ENCODE measurements around the gene LAT.

LAT gene

GRCh38 chr16:29011851-29012250, 27.0 kb downstream of the LAT start:
- TF ChIP-seq POLR2AphosphoS5 (IDR thresholded peaks at IDR 0.05; ENCODE audit: low read depth), result no peak
- TF ChIP-seq, protein P1, sequence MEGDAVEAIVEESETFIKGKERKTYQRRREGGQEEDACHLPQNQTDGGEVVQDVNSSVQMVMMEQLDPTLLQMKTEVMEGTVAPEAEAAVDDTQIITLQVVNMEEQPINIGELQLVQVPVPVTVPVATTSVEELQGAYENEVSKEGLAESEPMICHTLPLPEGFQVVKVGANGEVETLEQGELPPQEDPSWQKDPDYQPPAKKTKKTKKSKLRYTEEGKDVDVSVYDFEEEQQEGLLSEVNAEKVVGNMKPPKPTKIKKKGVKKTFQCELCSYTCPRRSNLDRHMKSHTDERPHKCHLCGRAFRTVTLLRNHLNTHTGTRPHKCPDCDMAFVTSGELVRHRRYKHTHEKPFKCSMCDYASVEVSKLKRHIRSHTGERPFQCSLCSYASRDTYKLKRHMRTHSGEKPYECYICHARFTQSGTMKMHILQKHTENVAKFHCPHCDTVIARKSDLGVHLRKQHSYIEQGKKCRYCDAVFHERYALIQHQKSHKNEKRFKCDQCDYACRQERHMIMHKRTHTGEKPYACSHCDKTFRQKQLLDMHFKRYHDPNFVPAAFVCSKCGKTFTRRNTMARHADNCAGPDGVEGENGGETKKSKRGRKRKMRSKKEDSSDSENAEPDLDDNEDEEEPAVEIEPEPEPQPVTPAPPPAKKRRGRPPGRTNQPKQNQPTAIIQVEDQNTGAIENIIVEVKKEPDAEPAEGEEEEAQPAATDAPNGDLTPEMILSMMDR (IDR thresholded peaks at IDR 0.05; ENCODE audit: insufficient read depth, low read length), result no peak
- no peak for TF ChIP-seq SPI1 (IDR thresholded peaks at IDR 0.05; ENCODE audit: borderline replicate concordance, low read depth)
- TF ChIP-seq, protein P2, sequence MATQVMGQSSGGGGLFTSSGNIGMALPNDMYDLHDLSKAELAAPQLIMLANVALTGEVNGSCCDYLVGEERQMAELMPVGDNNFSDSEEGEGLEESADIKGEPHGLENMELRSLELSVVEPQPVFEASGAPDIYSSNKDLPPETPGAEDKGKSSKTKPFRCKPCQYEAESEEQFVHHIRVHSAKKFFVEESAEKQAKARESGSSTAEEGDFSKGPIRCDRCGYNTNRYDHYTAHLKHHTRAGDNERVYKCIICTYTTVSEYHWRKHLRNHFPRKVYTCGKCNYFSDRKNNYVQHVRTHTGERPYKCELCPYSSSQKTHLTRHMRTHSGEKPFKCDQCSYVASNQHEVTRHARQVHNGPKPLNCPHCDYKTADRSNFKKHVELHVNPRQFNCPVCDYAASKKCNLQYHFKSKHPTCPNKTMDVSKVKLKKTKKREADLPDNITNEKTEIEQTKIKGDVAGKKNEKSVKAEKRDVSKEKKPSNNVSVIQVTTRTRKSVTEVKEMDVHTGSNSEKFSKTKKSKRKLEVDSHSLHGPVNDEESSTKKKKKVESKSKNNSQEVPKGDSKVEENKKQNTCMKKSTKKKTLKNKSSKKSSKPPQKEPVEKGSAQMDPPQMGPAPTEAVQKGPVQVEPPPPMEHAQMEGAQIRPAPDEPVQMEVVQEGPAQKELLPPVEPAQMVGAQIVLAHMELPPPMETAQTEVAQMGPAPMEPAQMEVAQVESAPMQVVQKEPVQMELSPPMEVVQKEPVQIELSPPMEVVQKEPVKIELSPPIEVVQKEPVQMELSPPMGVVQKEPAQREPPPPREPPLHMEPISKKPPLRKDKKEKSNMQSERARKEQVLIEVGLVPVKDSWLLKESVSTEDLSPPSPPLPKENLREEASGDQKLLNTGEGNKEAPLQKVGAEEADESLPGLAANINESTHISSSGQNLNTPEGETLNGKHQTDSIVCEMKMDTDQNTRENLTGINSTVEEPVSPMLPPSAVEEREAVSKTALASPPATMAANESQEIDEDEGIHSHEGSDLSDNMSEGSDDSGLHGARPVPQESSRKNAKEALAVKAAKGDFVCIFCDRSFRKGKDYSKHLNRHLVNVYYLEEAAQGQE (IDR thresholded peaks at IDR 0.05; ENCODE audit: insufficient replicate concordance, low read depth), result no peak
- no peak for TF ChIP-seq GABPA (IDR thresholded peaks at IDR 0.05; ENCODE audit: low read depth)
- no peak overlapping the region for H3K27ac ChIP-seq (replicated peaks)
- no peak for DNase-seq (ENCODE audit: low read depth in 1 of 2, low spot score in 1 of 2)

GRCh38 chr16:29012913-29013553, 28.2 kb downstream of the LAT start:
- peak in 1 of 2 experiments; percentile 33 for DNase-seq (ENCODE audit: low read depth in 1 of 2, low spot score in 1 of 2)
- TF ChIP-seq POLR2AphosphoS5 (IDR thresholded peaks at IDR 0.05; ENCODE audit: low read depth) (no peak), GABPA (IDR thresholded peaks at IDR 0.05; ENCODE audit: low read depth) (no peak), SPI1 (IDR thresholded peaks at IDR 0.05; ENCODE audit: borderline replicate concordance, low read depth) (no peak)
- TF ChIP-seq, protein P1 (IDR thresholded peaks at IDR 0.05; ENCODE audit: insufficient read depth, low read length), result no peak
- TF ChIP-seq, protein P2 (IDR thresholded peaks at IDR 0.05; ENCODE audit: insufficient replicate concordance, low read depth), result no peak
- Histone ChIP-seq H3K27me3 (ENCODE audit: insufficient read depth, poor library complexity, severe bottlenecking) (no peaks in the 10 kb centered on the region), H3K4me3 (replicated peaks; ENCODE audit: insufficient read depth, low read length) (no peak overlapping the region), H3K27ac (replicated peaks) (peak overlapping the region; percentile 41)

More at GRCh38 chr16:29011851-29012250, 27.0 kb downstream of the LAT start:
- H3K4me3 ChIP-seq (replicated peaks; ENCODE audit: insufficient read depth, low read length), result no peak overlapping the region
- no peaks in the 10 kb centered on the region for H3K27me3 ChIP-seq (ENCODE audit: insufficient read depth, poor library complexity, severe bottlenecking)

GRCh38 chr16:29014561-29015069, 29.8 kb downstream of the LAT start:
- no peak overlapping the region for H3K27ac ChIP-seq (replicated peaks)
- no peak overlapping the region for H3K4me3 ChIP-seq (replicated peaks; ENCODE audit: insufficient read depth, low read length)
- no peak for DNase-seq (ENCODE audit: low read depth in 1 of 2, low spot score in 1 of 2)
- TF ChIP-seq SPI1 (IDR thresholded peaks at IDR 0.05; ENCODE audit: borderline replicate concordance, low read depth), result no peak
- TF ChIP-seq POLR2AphosphoS5 (IDR thresholded peaks at IDR 0.05; ENCODE audit: low read depth), result no peak
- no peak for TF ChIP-seq GABPA (IDR thresholded peaks at IDR 0.05; ENCODE audit: low read depth)
- TF ChIP-seq, protein P2 (IDR thresholded peaks at IDR 0.05; ENCODE audit: insufficient replicate concordance, low read depth), result no peak
- TF ChIP-seq, protein P1 (IDR thresholded peaks at IDR 0.05; ENCODE audit: insufficient read depth, low read length), result no peak
- H3K27me3 ChIP-seq (ENCODE audit: insufficient read depth, poor library complexity, severe bottlenecking), result no peaks in the 10 kb centered on the region

All from HL-60 (cell line).